COLO668 (cell line): ENCODE data around the gene DYNLRB2.

Experiments
- DNase-seq: peaks from one replicate; lab custom pipeline; 2025; ENCODE audit not compliant: unreplicated experiment; lab: John Stamatoyannopoulos, UW

The DYNLRB2 gene

GRCh38 chr16:80540516-80541305 lies at the start of gene DYNLRB2:
TSS of gene DYNLRB2 (plus strand) at chr16:80540993. CDS start at chr16:80541077, 84 bp downstream.
- DNase-seq, result peak; percentile 97

- no peak for DNase-seq
These were observed 40.5 kb upstream of the DYNLRB2 start for GRCh38 chr16:80500116-80500859.

DNA sequence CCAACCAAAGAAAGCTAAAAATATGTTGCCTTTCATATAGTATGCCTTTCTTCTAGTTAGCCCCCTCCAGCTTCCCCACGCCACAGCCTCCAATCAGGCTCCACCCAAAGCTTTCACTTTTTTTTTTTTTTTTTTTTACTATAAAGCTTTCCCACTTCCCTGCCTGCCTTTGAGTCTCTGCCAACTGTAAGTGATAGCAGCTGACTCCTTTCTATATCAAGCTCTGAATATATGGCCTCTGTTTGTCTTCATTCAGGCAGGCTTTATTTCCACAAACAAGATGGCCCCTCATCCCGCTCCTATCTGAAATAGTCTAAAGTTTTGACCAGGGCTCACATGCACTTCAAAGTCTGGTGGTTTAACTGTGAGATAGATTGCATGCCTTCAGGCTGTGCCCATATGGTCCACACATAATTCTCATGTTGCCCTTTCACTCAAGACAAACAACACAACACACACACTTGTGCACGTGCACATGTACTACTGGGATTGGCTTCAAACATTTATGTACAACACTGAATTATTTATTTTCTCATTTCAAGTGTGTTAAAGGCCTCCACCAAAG lies 39.8 kb upstream of the DYNLRB2 start:
- DNase-seq, result no peak

- DNase-seq, result no peak
These were observed 37.7 kb upstream of the DYNLRB2 start for GRCh38 chr16:80503107-80503506.

DNA sequence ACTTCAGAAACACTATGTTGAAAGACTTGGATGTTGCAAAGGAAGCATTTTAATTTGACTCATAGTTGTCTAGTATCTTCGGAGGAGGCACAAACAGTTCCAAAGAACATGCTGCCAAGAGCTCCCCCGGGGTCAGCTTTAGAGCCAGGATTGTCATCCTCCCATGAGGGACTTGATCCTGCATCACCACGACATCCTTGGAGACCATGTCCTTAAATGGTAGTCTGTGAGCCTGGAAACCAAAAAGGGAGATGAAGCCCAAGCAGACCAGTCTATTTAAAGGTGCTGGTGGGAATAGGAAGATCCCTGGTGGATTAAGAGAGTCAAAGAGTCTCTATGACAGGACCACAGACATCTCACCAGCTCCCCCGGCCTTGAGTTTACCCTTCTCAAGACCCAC lies 33.3 kb upstream of the DYNLRB2 start:
- DNase-seq, result no peak

DNA sequence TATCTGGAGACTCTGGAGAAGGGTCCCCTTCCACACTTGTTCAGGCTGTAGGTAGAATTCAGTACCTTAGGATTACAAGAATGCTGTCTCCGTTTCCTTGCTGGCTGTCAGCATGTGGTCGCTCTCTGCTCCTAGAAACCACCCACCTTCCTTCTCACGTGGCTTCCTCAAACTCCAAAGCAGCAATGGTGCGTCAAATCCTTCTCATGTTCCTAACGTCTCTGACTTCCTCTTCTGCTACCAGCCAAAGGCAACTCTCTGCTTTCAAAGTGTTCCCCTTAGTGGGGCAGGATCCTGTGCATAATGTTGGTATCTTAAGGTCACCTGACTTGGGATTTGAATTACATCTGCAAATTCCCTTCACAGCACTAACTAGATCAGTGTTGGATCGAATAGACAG lies 30.9 kb upstream of the DYNLRB2 start:
- DNase-seq, result no peak

- no peak for DNase-seq
These were observed 28.8 kb upstream of the DYNLRB2 start for GRCh38 chr16:80511824-80512592.

DNA sequence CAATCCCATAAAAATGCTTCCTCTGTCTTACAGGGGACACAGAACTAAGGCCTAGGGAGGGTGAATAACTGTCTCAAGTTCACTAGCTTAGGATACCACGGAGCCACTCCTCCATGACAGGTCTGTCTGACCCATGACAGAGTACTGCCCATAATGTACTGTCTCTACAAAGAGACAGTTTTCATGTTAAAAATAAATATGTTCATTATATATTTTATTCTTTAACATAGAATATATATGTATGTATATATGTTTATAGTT lies 28.3 kb upstream of the DYNLRB2 start:
- DNase-seq, result no peak

GRCh38 chr16:80515374-80515773 lies 25.4 kb upstream of the DYNLRB2 start:
- no peak for DNase-seq

DNA sequence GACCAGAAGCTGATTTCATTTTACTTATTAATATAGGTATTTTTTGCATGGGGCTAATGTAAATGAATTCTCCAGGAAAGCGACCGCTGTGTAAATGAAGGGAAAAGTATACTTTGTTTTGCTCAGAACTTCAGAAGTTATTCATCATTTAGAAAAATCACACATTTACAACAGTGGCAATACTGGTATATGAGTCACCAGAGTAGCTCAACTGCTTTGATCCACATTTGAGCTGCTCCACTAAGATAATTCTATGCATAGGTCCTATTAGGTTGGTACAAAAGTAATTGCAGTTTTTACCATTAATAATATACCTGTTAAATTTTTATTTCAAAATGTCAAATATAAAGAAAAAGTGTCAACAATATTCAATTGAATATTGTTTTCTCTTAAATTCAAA lies 22.9 kb upstream of the DYNLRB2 start:
- no peak for DNase-seq

DNA sequence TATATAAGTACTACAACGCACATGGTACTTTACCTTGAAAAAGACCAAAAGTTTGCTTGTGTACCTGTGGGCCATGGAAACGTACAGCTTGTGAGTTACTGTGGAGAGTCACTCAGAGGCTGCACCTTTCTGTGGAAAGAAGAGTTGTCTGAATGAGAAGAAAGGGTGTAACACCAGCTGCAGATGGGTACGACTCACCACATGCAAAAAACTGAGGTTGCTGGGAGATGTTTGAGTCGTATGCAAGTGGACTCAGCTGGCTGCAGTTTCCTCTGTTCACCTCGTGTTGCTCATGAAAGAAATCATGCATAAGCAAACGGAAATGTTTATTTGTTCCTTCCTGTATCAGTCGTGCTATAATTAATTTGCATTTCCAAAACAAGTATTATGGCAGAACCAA lies 22.4 kb upstream of the DYNLRB2 start:
- DNase-seq, result no peak

GRCh38 chr16:80519189-80519588 lies 21.6 kb upstream of the DYNLRB2 start:
- DNase-seq, result no peak

GRCh38 chr16:80525420-80525819 lies 15.4 kb upstream of the DYNLRB2 start:
- no peak for DNase-seq

- peak; percentile 48 for DNase-seq
These were observed 14.3 kb upstream of the DYNLRB2 start for GRCh38 chr16:80526418-80527061.

DNA sequence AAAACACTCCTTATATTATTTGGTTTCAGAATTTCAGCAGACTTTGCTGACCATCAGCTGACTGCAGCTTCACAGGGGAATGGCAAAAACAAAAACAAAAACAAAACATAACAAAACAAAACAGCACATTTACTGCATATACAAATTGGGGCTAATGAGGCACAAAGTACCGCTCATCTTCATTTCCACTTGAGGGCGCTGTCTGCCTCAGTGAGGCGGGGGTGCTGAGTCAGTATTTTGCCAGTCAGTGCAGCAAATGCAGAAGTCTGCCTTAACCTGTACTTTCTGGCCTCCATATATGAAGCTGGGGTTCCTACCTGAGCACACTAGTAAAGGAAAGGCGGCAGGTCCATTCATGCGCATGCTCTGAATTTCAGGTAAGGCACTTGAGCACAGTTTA lies 13.5 kb upstream of the DYNLRB2 start:
- peak; percentile 36 for DNase-seq

- DNase-seq, result no peak
These were observed 10.3 kb upstream of the DYNLRB2 start for GRCh38 chr16:80530479-80530878.

- no peak for DNase-seq
These were observed 4.6 kb upstream of the DYNLRB2 start for GRCh38 chr16:80536238-80536637.

GRCh38 chr16:80541306-80541694 lies 507 bp downstream of the DYNLRB2 start:
- no peak for DNase-seq

GRCh38 chr16:80543162-80543561 lies 2.4 kb downstream of the DYNLRB2 start:
- DNase-seq, result no peak

DNA sequence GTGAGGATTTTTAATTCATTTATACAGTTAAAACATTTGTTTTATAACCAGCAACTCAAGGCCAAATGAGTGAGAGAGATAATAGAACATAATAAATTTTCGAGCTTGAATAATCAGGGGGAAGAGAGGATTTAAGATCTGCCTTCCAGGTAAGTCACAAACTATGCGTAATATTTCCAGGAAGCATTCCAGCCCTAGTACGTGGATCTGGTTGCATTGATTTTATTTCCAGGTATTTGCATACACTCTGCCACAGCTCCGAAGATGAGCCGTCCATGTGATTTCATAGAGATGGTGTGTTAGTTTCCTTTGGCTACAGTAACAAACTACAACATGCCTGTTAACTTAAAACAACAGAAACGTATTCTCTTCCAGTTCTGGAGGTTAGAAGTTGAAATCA lies 3.5 kb downstream of the DYNLRB2 start:
- DNase-seq, result no peak

GRCh38 chr16:80546249-80546648 lies 5.5 kb downstream of the DYNLRB2 start:
- DNase-seq, result no peak
